Eye (tissue), 1 donor: ENCODE data around the gene CACNA1C.

Experiments
- DNase-seq: peaks from one replicate; pipeline ENCODE4 v3.0.0-alpha.2; 2015

Gene CACNA1C

DNA sequence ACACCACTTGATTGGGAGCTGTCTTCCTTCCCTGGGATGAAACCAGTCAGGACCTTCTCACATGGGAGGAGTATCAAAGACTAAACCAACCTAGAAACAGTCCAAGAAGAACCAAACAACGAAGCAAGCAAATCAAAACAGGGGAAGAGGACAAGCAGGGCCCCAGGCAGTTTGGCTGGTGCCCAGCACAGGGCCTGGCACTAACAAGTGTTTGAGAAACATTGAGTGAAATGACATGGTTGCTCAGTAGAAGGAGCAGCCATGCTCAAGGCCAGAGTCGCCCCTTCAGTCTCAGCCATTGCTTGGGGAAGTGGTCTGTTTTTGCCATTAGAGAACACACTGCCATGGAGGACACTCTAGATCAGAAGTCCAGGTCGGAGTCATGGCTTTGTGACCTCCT lies 323.1 kb downstream of the CACNA1C start:
- no peak for DNase-seq

DNA sequence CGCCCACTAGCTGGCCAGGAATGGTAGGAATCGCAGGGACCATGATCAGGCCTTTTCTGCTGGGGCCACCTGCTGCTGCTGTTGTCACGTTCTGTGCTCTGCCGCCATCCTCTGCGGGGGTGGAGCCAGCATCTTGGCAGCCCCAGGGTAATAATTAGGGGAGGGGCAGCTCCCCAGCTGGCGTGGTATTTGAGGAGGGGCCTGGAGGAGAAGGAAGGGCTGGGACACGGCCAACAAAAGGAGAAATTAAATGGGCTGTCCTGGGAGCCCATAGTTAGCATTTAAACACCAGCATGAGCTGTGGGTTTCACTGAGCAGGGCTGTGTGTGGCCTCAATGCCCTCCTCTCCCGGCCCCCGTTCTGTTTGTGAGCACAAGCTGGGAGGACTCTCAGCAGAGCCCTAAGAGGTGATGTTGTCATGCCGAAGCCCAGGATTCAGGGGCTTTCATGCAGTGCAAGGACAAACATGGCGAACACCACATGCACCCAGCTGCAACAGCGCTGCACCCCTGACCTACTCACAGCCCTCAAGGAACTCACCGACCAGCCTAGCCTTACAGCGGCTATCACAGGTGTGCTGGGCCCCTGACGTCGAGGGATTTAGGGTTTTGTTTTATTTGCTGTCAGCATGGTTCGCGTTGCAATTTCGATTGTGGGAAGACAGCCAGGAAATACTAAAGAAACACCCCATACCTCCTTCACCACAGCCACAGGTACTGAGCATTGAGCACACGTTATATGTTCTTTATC lies 324.3 kb downstream of the CACNA1C start:
- peak; percentile 65 for DNase-seq

GRCh38 chr12:2378835-2379330 lies 326.1 kb downstream of the CACNA1C start:
- DNase-seq, result no peak

- no peak for DNase-seq
These were observed 328.2 kb downstream of the CACNA1C start for GRCh38 chr12:2380946-2381345.

DNA sequence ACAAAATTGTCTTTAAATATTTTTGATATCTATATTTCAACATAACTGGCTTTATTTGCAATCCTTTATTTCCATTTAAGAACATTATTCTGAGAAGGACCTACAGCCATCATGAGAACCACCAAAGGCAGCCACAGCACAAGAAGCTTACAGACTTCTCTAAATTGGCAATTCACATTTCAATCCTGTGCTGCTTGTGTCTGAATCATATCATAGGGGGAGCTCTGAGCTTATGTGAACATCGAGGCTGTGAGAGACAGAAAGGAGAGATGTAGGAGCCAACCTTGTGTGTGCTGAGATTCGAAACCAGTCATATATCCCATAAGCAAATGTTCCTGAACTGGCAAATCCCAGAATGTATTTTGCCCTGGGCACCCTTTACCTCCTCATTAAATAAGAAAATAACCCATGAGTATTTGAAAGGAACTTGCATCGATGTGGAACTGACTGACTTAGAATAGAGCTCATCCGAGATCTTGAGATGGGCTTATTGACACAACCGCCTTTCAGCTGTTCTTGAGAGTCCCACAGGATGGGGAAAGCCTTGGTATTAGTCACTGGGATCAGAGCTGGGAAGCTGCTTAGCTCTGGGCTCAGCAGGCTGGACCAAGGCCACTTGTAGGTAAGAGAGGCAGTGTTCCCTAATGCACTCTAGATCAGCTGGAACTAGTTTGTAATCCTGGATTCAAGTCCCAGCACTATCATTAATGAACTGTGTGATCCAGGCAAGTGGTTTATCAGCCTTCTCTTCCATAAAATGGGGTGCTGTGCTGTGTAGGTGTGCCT lies 329.8 kb downstream of the CACNA1C start:
- DNase-seq, result no peak

DNA sequence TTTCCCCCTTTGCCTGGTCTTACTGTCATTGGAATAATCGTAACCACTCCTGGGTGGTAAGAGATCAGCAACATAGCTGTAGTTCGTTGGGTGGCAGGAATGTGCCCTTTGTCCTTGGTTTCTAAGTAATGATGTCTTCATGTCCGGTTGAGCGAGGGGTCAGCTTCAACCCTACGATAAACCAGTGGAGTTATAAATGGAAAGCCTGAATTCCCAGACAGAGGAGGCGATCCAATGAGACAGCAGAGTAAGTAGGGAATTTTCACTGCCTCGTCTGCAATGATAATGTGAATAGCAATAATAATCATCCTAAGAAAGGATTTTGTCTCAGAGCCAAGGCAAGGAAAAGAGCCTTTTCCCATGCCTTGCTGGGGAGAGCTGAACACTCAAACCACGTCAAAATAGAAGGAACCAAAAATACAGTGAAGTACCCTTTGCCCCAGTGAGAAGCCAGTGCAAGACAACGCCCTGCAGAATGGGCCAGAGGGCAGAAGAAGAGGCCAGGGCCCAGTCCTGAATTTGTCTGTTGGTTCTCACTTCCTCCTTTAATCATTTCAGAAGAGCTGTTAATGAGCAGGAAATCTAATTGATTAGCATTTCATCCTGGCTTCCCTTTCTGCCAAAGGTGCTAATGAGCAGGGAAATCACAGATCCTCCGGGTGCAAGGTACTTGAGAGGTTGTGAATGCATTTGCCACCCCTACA lies 330.7 kb downstream of the CACNA1C start:
- DNase-seq, result no peak

GRCh38 chr12:2384029-2384386 lies 331.2 kb downstream of the CACNA1C start:
- DNase-seq, result no peak

DNA sequence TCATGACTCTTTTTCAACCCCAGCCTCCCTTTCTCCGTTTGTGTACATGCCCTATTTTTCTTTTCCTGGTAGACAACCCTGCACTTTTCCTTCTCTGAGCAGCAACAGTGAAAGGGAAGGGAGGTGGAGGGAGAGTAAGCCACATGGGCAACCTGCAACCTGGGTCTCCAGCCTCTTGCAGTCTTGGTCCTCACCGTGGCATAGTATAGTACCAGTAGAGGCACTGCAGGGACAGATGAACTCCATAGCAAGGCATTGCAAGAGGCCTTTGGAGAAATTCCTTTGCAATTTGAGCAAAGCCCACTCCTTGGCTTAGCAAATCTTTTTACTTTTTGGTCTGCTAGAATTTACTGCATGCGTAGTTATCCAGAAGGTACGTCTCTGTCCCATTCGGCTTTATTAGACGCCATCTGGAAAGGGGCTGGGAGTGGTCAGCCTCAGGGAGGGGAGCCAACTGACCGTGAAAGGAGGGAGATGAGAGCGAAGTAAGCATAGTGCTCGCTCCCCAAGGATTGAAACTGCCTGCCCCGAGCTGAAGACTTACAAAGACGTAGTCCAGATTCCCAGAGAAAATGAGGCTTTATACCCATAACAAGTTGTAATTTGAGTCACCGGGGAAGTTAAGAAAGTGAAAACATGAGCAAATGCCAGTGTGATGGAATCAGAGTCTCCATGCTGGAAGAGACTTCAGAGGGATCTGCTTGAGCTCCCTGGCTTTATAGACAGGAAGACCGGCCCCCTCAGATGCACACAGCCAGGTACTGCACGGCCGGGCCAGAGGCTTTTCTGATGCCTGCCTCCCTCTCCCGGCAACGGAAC lies 332.0 kb downstream of the CACNA1C start:
- peak; percentile 71 for DNase-seq

GRCh38 chr12:2385529-2385928 lies 332.7 kb downstream of the CACNA1C start:
- no peak for DNase-seq

DNA sequence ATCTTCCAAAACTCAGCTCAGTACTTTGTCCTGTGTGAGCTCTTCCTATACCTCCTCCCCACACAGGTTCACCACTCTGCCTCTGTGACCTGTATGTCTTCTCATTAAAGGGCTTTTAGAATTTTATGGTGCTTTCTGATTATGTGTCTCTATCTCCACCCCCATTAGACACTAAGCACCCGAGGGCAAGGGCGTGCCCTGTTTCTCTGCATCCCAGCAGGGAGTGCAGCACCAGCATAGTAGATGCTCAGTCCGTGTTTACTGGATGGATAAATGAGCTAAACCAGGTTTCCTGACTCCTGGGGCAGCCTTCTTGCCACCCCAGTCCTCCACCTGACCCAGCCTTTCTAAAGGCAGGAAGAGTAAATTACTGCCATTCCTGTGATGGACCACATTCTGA lies 333.8 kb downstream of the CACNA1C start:
- DNase-seq, result no peak

GRCh38 chr12:2387103-2387834 lies 334.5 kb downstream of the CACNA1C start:
- no peak for DNase-seq

- DNase-seq, result no peak
These were observed 336.4 kb downstream of the CACNA1C start for GRCh38 chr12:2389079-2389790.

- DNase-seq, result no peak
These were observed 337.3 kb downstream of the CACNA1C start for GRCh38 chr12:2390133-2390532.

GRCh38 chr12:2390850-2391390 lies 338.1 kb downstream of the CACNA1C start:
- no peak for DNase-seq

- no peak for DNase-seq
These were observed 339.0 kb downstream of the CACNA1C start for GRCh38 chr12:2391740-2392331.

DNA sequence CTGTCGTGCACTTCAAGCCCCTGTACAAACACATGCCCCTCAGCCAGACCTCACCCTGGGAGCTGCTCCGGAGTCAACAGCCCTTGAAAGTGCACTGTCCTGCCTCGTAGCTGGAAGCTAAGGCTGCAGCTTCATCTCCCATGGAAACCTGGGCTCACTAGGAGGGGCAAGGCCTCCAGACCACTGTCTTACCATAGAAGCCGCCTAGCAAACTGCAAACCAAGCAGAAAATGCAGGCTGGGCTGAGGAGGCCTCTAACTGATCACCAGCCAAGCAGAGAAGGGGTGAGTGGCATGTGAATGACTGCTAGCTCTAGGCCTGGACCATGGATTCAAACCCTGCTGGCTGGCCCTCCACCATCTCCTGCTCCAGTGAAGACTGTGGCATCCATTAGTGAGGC lies 340.2 kb downstream of the CACNA1C start:
- no peak for DNase-seq

DNA sequence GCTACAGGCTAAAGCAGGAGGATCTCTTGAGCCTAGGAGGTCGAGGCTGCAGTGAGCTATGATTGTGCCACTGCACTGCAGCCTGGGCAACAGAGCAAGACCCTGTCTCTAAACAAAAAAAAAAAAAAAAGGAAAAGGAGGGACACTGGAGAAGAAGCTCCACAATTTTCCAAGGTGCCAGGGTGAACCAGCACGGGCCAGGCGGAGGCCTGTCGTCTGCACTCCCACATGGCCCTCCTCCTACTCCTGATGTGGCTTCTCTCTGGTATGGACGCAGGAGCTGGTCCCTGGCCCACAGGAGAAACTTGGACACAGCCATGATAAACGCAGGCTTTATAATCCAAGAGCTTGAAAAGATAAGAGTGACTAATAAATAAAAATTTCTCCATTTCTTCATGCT lies 341.2 kb downstream of the CACNA1C start:
- no peak for DNase-seq

DNA sequence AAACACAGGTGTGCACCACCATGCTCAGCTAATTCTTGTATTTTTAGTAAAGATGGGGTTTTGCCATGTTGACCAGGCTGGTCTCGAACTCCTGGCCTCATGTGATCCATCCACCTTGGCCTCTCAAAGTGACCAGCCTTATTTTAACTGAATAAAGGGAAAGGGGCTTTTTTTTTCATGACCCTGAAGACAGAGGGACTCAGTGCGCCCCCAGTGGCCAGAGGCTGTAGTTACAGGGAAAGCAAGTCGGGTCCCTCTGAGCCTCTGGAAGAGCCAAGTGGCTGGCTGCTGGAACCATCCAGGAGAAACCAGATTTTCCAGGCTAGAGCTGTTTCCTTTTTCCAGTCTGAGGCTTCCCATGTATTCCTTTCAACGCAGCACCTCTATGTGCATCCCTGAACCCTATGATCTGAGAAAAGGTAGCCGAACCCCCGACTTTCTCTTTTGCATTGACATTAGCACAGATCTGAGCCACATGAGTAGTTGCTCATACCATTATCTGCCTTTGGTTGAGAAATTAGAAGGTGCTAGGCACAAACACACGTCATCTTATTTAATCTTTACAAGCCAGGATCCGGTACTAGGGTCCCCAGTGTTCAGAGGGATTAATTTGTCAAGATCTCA lies 342.7 kb downstream of the CACNA1C start:
- peak; percentile 78 for DNase-seq

DNA sequence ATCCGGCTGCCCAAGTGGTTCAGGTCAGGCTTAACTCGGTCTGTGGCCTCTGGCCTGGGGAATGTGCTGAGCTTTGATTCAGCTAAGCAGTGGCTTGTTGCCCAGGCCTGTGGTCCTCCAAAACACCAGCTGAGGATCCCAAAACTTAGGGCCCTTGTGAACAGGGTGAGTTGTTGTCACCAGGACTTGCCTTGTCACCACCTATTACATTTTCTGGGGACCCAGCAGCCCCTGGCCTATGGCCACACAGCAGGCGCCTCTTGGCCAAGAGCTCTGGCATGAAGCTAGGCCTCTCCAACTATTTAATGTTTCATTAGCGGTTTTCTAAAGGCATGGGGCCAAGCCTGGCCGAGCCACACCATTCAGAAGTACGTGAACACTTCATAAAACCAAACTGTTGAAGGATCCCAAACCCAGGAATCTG lies 343.7 kb downstream of the CACNA1C start:
- DNase-seq, result no peak
